GM21576 (cell line): ENCODE data around the gene ENO3.

ENCODE experiments used
- ATAC-seq: cut with Tn5 transposase; IDR thresholded peaks from one replicate; pipeline ENCODE4 v1.9.1; 2021; ENCODE audit warnings: mild to moderate bottlenecking, moderate library complexity; ENCODE audit not compliant: unreplicated experiment

Gene ENO3

GRCh38 chr17:5003214-5003867, 52.4 kb downstream of the ENO3 start:
- no peak for ATAC-seq
